Lower lobe of right lung (tissue), 2 donors: ENCODE data around the gene COA5. TPM values are rescaled to one million over a fixed set of nuclear protein-coding genes. Genes with fewer than 3 reads are reported as not detected.
"Not testable (repeated sequence)": the region's sequence is repeated elsewhere in the genome, so short reads cannot be mapped to it uniquely, and the experiment has no call there.

ENCODE experiments used
- ATAC-seq, 2 donors: fragments of 200-7000 bp; cut with Tn5 transposase; one replicate each; pipeline ENCODE4 v1.9.1; 2020 to 2022; ENCODE audit warnings: mild to moderate bottlenecking in 2 of 2, moderate library complexity in 2 of 2
- DNase-seq: peaks from one replicate; pipeline ENCODE4 v3.0.0-alpha.2; 2020
- H3K27ac ChIP-seq: fragments of 200-600 bp; one replicate; pipeline ENCODE4 v1.8.0; 2022
- H3K27me3 ChIP-seq: fragments of 200-600 bp; one replicate; pipeline ENCODE4 v1.8.0; 2022; ENCODE audit warnings: low read depth
- H3K36me3 ChIP-seq: fragments of 200-600 bp; one replicate; pipeline ENCODE4 v1.8.0; 2022; ENCODE audit warnings: mild to moderate bottlenecking
- H3K4me1 ChIP-seq: fragments of 200-600 bp; one replicate; pipeline ENCODE4 v1.8.0; 2022
- H3K4me3 ChIP-seq: fragments of 200-600 bp; one replicate; pipeline ENCODE4 v1.8.0; 2022; ENCODE audit warnings: mild to moderate bottlenecking
- H3K9me3 ChIP-seq: fragments of 200-600 bp; one replicate; pipeline ENCODE4 v1.8.0; 2022
- intact Hi-C: fragments of 100-400 bp; cut with DNase I; formaldehyde crosslinking; loops from one replicate; pipeline ENCODE4 v1.11.0; 2022
- total RNA-seq: library from RNA; stranded (reverse); fragmentation: NEBNext Ultra II Directional; extraction: Animal tissue kit (Norgen Biotek cat#: 25700); gene quantifications from one replicate; pipeline ENCODE4 v1.2.1, GENCODE V29; 2021
- TF ChIP-seq, protein P1 (sequence below): fragments of 200-600 bp; IDR thresholded peaks from one replicate; pipeline ENCODE4 v1.8.0; 2022; ENCODE audit warnings: antibody characterized with exemption, mild to moderate bottlenecking
- donor health status: DM: no; HTN: yes; CAD: no; lungs with severe emphysema.

The COA5 gene
- total RNA-seq, 1 donor from 2014 or later, result 31.2 TPM

DNA sequence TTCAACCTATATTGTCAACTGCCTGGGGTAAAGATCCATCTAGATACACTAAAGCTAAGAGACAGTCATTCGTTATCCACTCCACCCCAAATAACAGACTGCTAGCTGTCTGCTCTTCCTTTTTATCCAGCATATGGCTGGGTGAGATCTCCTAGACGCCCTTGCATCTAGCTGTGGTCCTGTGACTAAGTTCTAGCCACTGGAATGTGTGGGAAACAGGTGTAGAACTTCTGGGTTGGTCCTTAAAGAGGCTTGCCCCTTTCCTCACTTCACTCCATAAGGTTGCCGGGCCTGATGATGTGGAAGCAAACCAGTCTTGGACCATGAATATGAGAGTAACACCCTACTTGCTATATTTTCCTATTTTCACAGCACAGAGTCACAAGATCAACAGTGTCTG, 3.2 kb downstream of the COA5 start:
- H3K36me3 ChIP-seq, result peaks cover 40% of the 10 kb centered on the region
- DNase-seq (no peak), ATAC-seq (no peak)
- peaks cover 32% of the 10 kb centered on the region for H3K4me1 ChIP-seq
- TF ChIP-seq, protein P1, sequence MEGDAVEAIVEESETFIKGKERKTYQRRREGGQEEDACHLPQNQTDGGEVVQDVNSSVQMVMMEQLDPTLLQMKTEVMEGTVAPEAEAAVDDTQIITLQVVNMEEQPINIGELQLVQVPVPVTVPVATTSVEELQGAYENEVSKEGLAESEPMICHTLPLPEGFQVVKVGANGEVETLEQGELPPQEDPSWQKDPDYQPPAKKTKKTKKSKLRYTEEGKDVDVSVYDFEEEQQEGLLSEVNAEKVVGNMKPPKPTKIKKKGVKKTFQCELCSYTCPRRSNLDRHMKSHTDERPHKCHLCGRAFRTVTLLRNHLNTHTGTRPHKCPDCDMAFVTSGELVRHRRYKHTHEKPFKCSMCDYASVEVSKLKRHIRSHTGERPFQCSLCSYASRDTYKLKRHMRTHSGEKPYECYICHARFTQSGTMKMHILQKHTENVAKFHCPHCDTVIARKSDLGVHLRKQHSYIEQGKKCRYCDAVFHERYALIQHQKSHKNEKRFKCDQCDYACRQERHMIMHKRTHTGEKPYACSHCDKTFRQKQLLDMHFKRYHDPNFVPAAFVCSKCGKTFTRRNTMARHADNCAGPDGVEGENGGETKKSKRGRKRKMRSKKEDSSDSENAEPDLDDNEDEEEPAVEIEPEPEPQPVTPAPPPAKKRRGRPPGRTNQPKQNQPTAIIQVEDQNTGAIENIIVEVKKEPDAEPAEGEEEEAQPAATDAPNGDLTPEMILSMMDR, result no peak
- no peaks in the 10 kb centered on the region for H3K27me3 ChIP-seq
- no peaks in the 10 kb centered on the region for H3K9me3 ChIP-seq
- intact Hi-C loops, result no loop called here
- no peak overlapping the region for H3K27ac ChIP-seq
- H3K4me3 ChIP-seq, result no peak overlapping the region

DNA sequence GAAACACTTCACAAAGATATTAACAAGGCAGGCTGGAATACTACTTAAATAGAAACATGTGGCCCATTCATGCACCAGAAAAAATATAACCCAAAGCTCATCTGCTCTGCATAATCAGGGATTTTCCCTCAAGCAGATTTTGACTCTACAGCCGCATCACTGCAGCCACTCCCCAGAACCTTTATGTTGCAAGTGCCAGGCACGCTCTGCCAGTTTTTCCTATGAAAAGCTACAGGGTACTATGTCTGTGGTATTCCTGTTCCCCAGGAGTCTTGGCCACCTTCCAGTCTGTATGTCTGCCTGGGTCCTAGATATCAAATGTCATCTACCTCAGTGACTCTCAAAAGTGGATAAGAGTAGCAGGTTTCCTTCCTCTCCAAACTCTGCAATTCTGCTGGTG, 3.8 kb downstream of the COA5 start:
- TF ChIP-seq, protein P1, result no peak
- intact Hi-C loops, result no loop called here
- Histone ChIP-seq H3K9me3 (no peaks in the 10 kb centered on the region), H3K4me1 (peaks cover 27% of the 10 kb centered on the region), H3K4me3 (no peak overlapping the region), H3K27ac (no peak overlapping the region), H3K36me3 (peaks cover 46% of the 10 kb centered on the region), H3K27me3 (no peaks in the 10 kb centered on the region)
- DNase-seq (no peak), ATAC-seq (no peak)

DNA sequence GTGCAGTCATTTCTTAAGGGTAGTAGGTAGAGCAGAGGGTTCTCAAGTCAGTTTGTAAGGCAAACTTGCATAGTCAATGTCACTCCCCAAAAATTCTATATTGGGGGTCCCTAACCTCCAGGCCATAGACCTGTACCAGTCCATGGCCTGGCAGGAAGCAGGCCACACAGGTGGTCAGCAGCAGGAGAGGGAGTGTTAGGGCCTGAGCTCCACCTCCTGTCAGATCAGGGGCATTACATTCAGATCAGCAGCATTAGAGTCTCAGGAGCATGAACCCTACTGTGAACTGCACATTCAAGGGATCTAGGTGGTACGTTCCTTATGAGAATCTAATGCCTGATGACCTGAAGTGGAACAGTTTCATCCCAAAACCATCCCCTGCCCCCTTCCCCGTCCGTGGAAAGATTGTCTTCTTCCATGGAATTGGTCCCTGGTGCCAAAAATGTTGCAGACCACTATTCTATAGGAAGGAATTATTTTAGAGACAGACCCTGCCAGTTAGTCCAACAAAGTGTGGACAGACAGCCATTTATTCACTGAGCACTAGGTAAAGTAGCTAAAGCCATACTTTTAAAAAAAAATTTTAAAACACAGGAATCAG, 6.7 kb downstream of the COA5 start:
- ATAC-seq, result peak; percentile 66 to 69
- intact Hi-C loops, result no loop called here
- Histone ChIP-seq H3K4me1 (peaks cover 12% of the 10 kb centered on the region), H3K9me3 (no peaks in the 10 kb centered on the region), H3K27ac (no peak overlapping the region), H3K4me3 (no peak overlapping the region), H3K27me3 (no peaks in the 10 kb centered on the region), H3K36me3 (peaks cover 71% of the 10 kb centered on the region)
- DNase-seq, result no peak
- TF ChIP-seq, protein P1, result peak; percentile 39

DNA sequence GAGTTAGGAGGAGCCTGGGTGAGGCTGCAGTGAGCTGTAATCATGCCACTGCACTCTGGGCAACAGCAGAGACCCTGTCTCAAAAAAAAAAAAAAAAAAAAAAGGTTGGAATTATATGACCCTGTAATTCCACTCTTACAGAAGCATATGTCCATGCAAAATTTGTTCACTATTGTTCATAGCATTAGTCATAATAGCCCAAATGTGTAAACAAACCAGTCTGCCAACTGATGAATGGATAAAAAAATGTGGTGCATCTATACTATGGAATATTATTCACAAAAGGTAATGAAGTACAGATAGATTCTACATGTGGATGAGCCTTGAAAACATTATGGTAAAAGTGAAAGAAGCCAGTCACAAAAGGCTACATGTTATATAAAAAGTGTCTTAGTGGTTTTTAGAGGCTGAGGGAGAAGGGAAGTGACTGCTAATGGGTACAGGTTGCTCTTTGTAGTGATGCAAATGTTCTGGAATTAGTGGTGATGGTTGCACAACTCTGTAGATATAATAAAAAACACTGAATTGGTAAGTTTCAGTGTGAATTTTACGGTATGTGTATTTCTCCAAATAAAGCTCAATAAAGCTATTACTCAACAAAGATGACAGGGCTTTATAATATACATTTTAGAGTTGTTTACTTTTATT, 9.4 kb downstream of the COA5 start:
- DNase-seq, result no peak
- TF ChIP-seq, protein P1, result no peak
- H3K27ac ChIP-seq, result no peak overlapping the region
- no peak overlapping the region for H3K4me3 ChIP-seq
- no peak for ATAC-seq
- intact Hi-C loops, result no loop called here
- no peaks in the 10 kb centered on the region for H3K9me3 ChIP-seq
- H3K4me1 ChIP-seq, result no peaks in the 10 kb centered on the region
- H3K27me3 ChIP-seq, result no peaks in the 10 kb centered on the region
- H3K36me3 ChIP-seq, result peaks cover 69% of the 10 kb centered on the region

DNA sequence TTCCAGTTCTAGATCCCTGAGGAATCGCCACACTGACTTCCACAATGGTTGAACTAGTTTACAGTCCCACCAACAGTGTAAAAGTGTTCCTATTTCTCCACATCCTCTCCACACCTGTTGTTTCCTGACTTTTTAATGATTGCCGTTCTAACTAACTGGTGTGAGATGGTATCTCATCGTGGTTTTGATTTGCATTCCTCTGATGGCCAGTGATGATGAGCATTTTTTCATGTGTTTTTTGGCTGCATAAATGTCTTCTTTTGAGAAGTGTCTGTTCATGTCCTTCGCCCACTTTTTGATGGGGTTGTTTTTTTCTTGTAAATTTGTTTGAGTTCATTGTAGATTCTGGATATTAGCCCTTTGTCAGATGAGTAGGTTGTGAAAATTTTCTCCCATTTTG, 13.6 kb downstream of the COA5 start:
- H3K27me3 ChIP-seq, H3K9me3 ChIP-seq, H3K4me3 ChIP-seq, ATAC-seq, H3K27ac ChIP-seq, H3K4me1 ChIP-seq, DNase-seq, intact Hi-C loops: not testable (repeated sequence)
- H3K36me3 ChIP-seq, result peaks cover 39% of the 10 kb centered on the region

DNA sequence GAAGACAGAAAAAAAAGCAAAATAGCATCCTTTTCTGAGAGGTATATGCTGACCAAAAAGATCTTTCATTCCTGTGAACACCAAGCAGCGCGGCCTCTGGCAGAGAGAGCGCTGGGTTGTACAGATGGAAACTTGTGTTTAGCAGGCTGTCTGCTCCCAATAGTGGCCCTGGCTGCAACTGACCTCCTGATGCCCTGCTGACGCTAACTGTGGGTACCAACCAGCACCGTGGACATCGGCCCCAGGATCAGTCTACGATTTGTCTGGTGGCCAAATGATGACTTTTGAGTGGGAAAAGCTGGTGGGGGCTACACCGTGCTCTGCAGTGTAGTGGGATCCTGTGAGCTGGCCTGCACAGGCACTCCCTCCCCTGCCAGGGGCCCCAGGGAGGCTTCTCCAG, 15.7 kb downstream of the COA5 start:
- TF ChIP-seq, protein P1, result no peak
- no peak for DNase-seq
- peaks cover 34% of the 10 kb centered on the region for H3K36me3 ChIP-seq

More for the DNA sequence above, 15.7 kb downstream of the COA5 start:
- intact Hi-C loops, result no loop called here
- ATAC-seq, result peak in 1 of 2 donors; percentile 32
- H3K9me3 ChIP-seq, result no peaks in the 10 kb centered on the region
- no peak overlapping the region for H3K27ac ChIP-seq
- no peaks in the 10 kb centered on the region for H3K27me3 ChIP-seq
- no peaks in the 10 kb centered on the region for H3K4me1 ChIP-seq
- no peak overlapping the region for H3K4me3 ChIP-seq
